Glomerular visceral epithelial cell (primary cell): ENCODE data around the gene TBXAS1.

ENCODE experiments used
- DNase-seq: peaks from one replicate; pipeline ENCODE4 v3.0.0-alpha.2; 2016; ENCODE audit errors: extremely low spot score

The TBXAS1 gene

DNA sequence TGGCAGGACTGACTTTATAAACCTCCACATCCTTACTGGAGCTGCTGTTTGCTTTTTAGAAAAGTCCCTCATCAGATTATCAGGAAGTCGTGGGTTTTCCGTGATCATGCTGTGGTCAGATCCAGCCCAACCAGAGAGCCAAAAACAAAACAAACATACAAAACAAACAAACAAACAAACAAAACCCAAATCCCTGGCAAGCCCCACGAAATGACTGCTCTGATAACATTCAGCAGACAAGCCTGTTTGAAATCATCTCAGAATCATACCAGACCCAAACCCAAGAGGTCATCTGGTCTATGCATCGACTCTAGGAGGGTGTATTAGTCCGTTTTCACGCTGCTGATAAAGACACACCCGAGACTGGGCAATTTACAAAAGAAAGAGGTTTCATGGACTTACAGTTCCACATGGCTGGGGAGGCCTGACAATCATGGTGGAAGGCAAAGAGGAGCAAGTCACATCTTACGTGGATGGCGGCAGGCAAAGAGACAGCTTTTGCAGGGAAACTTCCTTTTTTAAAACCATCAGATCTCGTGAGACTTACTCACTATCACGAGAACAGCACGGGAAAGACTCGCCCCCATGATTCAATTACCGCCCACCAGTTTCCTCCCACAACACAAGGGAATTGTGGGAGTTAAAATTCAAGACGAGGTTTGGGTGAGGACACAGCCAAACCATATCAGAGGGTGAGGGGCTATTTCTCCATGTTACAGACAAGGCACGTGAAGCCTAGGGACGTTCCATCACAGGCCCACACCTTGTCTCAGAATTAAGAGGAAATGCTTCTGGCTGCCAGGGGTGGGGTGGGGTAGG is 148.0 kb downstream of the TBXAS1 start:
- no peak for DNase-seq

GRCh38 chr7:139981511-139981895 is 152.4 kb downstream of the TBXAS1 start:
- no peak for DNase-seq

GRCh38 chr7:139982927-139983920 is 154.2 kb downstream of the TBXAS1 start:
- DNase-seq, result no peak

- DNase-seq, result no peak
These were observed 155.8 kb downstream of the TBXAS1 start for GRCh38 chr7:139984642-139985539.

- no peak for DNase-seq
These were observed 156.7 kb downstream of the TBXAS1 start for GRCh38 chr7:139985811-139986210.

DNA sequence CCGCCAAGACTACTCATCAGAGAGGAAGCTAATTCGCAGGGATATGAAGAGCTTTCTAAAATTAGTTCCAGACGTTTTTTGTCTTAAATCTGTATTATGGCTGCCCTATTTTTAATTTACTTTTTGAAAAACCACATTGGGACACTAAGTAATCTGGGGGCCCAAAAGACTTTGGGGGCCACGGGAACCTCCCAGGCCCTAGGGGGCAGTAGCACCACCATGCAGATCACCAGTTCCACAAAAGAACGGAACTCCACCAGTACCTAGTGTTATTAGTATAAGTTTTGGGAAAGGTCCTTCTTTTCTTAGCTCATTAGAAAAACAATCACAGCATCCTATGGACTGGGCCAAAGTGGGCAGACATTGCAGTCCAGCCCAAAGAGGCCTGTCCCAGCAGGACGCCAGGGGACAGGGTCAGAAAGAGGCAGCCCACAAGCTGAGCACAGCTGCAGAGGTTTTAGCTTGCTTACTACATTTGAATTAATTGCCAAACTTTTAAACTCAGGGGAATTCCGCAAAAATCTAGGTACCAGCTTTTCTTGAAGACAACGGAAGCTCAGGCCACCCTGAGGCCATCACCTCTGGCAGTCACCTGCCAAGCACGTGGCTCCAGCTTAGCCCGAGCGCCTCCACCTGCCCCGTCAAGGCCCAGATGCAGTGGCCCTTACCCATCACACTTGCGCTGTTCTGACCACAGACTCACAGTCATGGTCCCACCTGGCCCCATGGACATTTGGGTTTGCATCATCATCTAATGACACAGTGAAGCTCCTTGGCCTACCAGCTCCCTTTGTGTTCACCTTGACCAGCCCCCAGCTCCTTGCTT is 158.8 kb downstream of the TBXAS1 start:
- no peak for DNase-seq

DNA sequence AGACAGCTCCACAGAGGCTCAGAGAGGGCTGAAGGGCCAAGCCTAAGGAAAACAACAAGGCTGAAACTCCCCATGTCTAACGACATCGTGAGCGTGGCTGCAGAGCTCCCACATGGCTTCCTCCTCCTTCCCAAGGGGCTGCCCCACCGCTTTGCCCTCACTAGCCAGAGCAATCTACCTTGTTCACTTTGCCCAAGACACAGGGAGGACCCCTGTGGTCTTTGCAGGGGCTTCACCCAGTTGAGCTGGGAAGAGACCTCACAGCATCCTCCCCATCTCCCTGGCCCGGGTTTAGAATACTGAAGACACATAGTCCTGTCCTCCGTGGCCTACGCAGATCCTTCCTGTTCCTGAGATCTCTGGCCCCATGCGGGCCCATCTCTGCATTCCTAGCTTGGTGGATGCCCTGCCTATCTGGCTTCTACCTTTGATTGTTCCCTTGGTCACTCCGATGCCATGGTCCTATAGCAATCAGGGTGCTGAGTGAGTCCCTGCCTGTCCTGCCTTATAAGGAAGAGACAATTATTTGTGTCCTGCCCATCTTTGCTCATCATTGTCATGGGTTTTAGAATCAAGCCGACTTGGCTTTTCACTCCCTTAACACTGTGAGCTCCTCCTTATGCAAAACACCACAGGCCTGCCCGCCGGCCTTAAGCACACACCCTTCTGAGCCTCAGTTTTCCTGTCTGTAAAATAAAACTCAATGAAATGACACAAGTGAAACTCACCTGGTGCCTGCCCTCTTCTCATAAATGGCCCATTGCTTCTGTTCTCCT is 160.5 kb downstream of the TBXAS1 start:
- DNase-seq, result no peak

DNA sequence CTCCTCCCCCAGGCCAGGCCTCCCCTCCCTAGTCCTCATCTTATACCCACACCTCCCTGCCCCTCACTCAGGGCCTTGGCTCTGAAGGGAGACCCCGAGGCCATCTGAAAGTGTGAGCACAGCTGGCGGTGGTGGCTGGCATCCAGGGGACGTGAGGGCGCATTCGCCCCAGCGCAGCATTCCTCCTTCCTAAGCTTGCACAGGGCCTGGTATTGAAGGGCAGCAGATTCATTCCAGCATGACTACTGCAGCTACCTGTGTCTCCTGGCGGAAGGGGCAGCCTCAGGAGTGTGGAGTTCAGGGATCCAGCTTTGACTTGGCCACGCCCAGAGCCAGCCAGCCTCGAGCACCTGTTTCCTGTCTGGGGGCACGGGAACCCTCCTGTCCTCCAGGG is 161.1 kb downstream of the TBXAS1 start:
- DNase-seq, result no peak

- no peak for DNase-seq
These were observed 161.7 kb downstream of the TBXAS1 start for GRCh38 chr7:139990571-139991268.

DNA sequence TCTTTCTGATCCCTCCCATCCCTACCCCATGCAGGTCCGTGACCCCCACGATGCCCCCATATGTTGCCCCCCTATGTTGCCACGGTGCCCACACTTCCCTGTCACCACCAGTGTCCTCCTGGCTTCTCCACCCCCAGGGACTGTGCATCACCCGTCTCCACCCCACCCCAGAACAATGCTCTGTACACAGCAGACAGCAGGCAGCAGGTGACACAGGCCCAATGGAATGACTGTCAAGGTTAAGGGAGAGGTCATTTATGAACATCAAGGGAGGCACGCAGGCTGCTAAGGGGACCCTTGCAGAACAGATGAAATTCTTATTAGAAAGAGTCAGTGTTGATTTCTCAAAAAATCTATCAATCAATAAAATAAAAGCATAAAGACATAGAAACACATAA is 162.2 kb downstream of the TBXAS1 start:
- DNase-seq, result no peak

DNA sequence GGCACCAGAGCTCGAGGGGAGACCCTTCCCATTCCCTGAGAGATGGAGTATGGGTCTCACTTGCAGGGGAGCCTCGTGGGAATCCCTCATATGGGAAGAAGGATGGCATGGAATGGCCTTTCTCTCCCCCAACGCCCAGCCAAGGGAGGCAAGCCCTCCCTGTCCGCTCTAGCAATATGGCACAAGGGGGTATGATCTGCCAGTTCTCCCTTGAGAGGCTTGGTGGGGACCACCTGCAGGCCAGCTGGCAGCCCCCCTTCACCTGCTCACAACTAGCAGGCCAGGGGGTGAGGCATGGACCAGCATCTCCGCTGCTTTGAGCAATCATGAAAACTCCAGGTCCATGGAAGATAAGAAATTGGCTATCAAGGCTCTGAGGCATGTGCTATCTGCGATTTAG is 162.8 kb downstream of the TBXAS1 start:
- DNase-seq, result no peak

GRCh38 chr7:139992353-139993044 is 163.4 kb downstream of the TBXAS1 start:
- DNase-seq, result no peak

- DNase-seq, result no peak
These were observed 164.1 kb downstream of the TBXAS1 start for GRCh38 chr7:139993169-139993568.

DNA sequence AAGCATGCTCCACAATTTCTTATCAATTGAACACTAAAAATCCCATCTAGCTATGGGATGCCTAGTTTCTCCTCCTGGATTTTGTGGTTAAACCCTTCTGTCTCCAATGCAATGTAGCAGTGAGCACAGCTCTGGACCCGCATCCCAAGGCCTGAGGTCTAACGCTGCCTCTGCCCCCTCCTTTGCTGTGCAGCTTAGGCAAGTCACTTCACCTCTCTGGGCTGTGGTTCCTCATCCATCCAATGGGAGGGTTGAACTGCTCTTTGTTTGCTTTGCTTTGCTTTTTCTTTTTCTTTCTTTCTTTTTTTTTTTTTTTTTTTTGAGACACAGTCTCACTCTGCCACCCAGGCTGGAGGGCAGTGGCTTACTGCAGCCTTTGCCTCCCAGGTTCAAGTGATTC is 164.5 kb downstream of the TBXAS1 start:
- no peak for DNase-seq

DNA sequence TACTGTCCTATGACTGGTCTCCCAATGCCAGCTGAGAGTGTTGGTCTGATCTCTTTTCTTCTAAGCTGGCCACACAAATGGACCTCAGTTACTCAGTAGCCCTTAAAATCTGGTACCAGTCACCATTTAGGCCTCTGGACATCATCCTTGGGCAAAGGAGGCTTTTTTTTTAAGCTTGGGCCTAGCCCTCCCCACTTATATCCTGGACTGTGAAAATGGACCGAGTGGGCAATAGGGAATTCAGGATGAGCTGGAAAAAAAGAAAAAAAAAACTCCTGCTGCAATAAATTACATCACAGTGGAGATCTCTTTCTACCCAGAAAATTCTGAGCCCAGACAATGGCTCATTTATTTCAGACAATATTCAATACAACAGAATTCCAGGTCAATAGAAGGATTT is 165.3 kb downstream of the TBXAS1 start:
- no peak for DNase-seq

GRCh38 chr7:139995017-139995915 is 166.2 kb downstream of the TBXAS1 start:
- peak; percentile 32 for DNase-seq

GRCh38 chr7:139998572-139998971 is 169.5 kb downstream of the TBXAS1 start:
- DNase-seq, result no peak

DNA sequence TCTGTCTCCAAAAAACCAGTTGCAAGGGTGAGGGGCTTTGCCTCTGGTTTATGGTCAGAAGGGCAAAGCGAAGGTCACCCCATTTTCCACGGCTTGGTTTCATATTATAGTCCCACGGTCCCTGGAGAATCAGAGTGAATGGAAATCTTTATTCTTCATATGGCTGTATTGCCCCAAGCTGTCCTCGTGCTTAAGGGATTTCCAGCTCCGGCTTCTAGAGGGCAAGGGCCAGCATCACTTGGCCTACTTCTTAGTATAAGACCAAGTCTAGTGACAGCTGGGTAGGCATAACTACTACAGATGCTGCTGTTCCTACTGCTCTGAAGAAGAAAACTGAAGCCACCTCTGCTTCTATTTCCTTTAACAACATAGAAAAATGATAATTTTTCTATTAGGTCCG is 170.5 kb downstream of the TBXAS1 start:
- no peak for DNase-seq
